Vagina (tissue), 2 donors: ENCODE results near the gene LZTR1. TPM values are rescaled to one million over a fixed set of nuclear protein-coding genes. Genes with fewer than 3 reads are reported as not detected.

Experiments
- DNase-seq, 2 donors: peaks; one replicate each; pipeline ENCODE4 v3.0.0-alpha.2; 2017; ENCODE audit errors: extremely low spot score in 2 of 2
- H3K27ac ChIP-seq: fragments of 200-600 bp; sonication (generic); one replicate; pipeline ENCODE4 v1.5.1; 2019
- H3K27me3 ChIP-seq: fragments of 200-600 bp; sonication (generic); one replicate; pipeline ENCODE4 v1.5.1; 2019
- H3K36me3 ChIP-seq, 2 donors: fragments of 200-600 bp; sonication (generic); one replicate each; pipeline ENCODE4 v1.5.1; 2017 to 2019
- H3K4me1 ChIP-seq: fragments of 200-600 bp; sonication (generic); one replicate; pipeline ENCODE4 v1.5.1; 2019
- H3K4me3 ChIP-seq, 2 donors: fragments of 200-600 bp; sonication (generic); 1 replicate in 1 of 2; 2 replicates in 1 of 2; pipeline ENCODE4 v1.5.1; 2016 to 2019
- H3K9me3 ChIP-seq: fragments of 200-600 bp; sonication (generic); one replicate; pipeline ENCODE4 v1.5.1; 2019
- CTCF ChIP-seq, 3 experiments: fragments of 450-650 bp in 2 of 3; fragments of 200-600 bp in 1 of 3; sonication (generic) in 1 of 3; IDR thresholded peaks; one replicate each; pipeline ENCODE4 v1.5.1; 2017 to 2019; ENCODE audit warnings: antibody characterized with exemption in 3 of 3, mild to moderate bottlenecking in 2 of 3, moderate library complexity in 2 of 3
- POLR2A ChIP-seq, 2 donors: fragments of 450-650 bp; IDR thresholded peaks; one replicate each; pipeline ENCODE4 v1.6.1; 2017; ENCODE audit warnings: antibody characterized with exemption in 2 of 2, mild to moderate bottlenecking in 2 of 2, moderate library complexity in 2 of 2
- POLR2AphosphoS5 ChIP-seq, 2 donors: sonication (generic); formaldehyde crosslinking; IDR thresholded peaks; one replicate each; pipeline ENCODE4 v1.9.0; 2017; ENCODE audit warnings: antibody characterized with exemption in 2 of 2, mild to moderate bottlenecking in 2 of 2, low read depth in 1 of 2; ENCODE audit not compliant: insufficient read depth in 1 of 2
- intact Hi-C: fragments of 100-400 bp; cut with DNase I; formaldehyde crosslinking; loops from one replicate; pipeline ENCODE4 v1.15.1; 2023
- total RNA-seq: library from RNA; depleted of rRNA; stranded (reverse); fragments of >200 nt; gene quantifications from one replicate; pipeline ENCODE4 v1.2.3, GENCODE V29; 2016

Gene LZTR1
- total RNA-seq, 1 donor from 2014 or later: 61.9 TPM

DNA sequence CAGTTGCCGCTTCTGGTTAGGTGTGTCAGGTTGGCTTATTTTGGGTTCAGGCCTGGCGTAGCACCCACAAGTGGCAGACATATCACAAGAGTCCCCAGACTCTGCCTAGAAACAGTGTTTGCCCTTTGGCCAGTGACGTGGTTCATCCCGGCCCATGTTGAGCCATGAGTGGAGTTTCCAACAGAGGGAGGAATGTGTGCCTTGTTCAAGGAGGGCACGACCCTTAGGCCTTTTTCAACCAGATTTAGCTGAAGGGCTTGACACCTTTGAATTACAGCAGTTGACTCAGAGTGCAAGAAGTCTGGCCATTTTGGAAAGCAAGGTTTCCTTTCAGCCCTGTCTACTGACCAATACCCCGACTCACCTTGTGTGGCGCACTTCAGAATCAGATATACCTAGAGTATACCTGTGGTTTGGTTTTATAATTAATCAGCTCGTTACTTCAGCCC is 30.1 kb upstream of the LZTR1 start:
- Histone ChIP-seq H3K27me3 (no peaks in the 10 kb centered on the region), H3K36me3 (peaks cover 0 to 35% of the 10 kb centered on the region in 2 donors), H3K9me3 (no peaks in the 10 kb centered on the region), H3K27ac (no peak overlapping the region), H3K4me3 (no peak overlapping the region), H3K4me1 (peaks cover 37% of the 10 kb centered on the region)
- intact Hi-C loops: no loop called here
- no peak for TF ChIP-seq POLR2AphosphoS5 (IDR thresholded peaks at IDR 0.05; ENCODE audit: insufficient read depth in 1 of 2, low read depth in 1 of 2)
- no peak for TF ChIP-seq CTCF (IDR thresholded peaks at IDR 0.05)
- no peak for TF ChIP-seq POLR2A (IDR thresholded peaks at IDR 0.05)
- no peak for DNase-seq

- intact Hi-C loops: no loop called here
- Histone ChIP-seq H3K36me3 (peaks cover 0 to 35% of the 10 kb centered on the region in 2 donors), H3K27me3 (no peaks in the 10 kb centered on the region), H3K4me3 (no peak overlapping the region), H3K4me1 (peaks cover 40% of the 10 kb centered on the region), H3K9me3 (no peaks in the 10 kb centered on the region), H3K27ac (peak overlapping the region; percentile 9)
- TF ChIP-seq POLR2A (IDR thresholded peaks at IDR 0.05) (no peak), CTCF (IDR thresholded peaks at IDR 0.05) (no peak), POLR2AphosphoS5 (IDR thresholded peaks at IDR 0.05; ENCODE audit: insufficient read depth in 1 of 2, low read depth in 1 of 2) (no peak)
- DNase-seq: no peak
Observed at GRCh38 chr22:20952544-20953341, 29.4 kb upstream of the LZTR1 start.

DNA sequence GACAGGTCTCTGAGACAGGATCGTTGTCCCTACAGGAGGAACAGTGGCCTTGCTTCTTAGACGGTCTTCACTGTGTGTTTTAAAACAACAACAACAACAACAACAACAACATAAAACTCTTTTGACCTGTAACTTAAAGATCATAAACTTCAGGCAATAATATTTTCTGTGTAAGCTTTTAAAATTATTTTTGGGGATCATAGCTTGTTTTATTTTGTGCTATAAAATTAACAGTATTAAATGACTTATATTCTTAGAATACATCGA is 28.8 kb upstream of the LZTR1 start:
- H3K27ac ChIP-seq: peak overlapping the region; percentile 9
- intact Hi-C loops: no loop called here
- H3K4me3 ChIP-seq: no peak overlapping the region
- no peak for DNase-seq
- no peaks in the 10 kb centered on the region for H3K27me3 ChIP-seq
- H3K9me3 ChIP-seq: no peaks in the 10 kb centered on the region
- TF ChIP-seq CTCF (IDR thresholded peaks at IDR 0.05) (no peak), POLR2AphosphoS5 (IDR thresholded peaks at IDR 0.05; ENCODE audit: insufficient read depth in 1 of 2, low read depth in 1 of 2) (no peak), POLR2A (IDR thresholded peaks at IDR 0.05) (no peak)
- H3K4me1 ChIP-seq: peaks cover 46% of the 10 kb centered on the region
- H3K36me3 ChIP-seq: peaks cover 0 to 35% of the 10 kb centered on the region in 2 donors

- Histone ChIP-seq H3K4me3 (no peak overlapping the region), H3K4me1 (peaks cover 47% of the 10 kb centered on the region), H3K27ac (peak overlapping the region; percentile 9), H3K36me3 (peaks cover 0 to 35% of the 10 kb centered on the region in 2 donors), H3K27me3 (no peaks in the 10 kb centered on the region), H3K9me3 (no peaks in the 10 kb centered on the region)
- intact Hi-C loops: no loop called here
- no peak for DNase-seq
- TF ChIP-seq POLR2AphosphoS5 (IDR thresholded peaks at IDR 0.05; ENCODE audit: insufficient read depth in 1 of 2, low read depth in 1 of 2): peak in 1 of 2 donors; percentile 57
- TF ChIP-seq POLR2A (IDR thresholded peaks at IDR 0.05): no peak
- TF ChIP-seq CTCF (IDR thresholded peaks at IDR 0.05): no peak
Observed at GRCh38 chr22:20953668-20954500, 28.2 kb upstream of the LZTR1 start.
